Occipital lobe (tissue), 2 donors: ENCODE results near the gene LZTR1. TPM values are rescaled to one million over a fixed set of nuclear protein-coding genes. Genes with fewer than 3 reads are reported as not detected.

Experiments used
- DNase-seq: peaks from one replicate; lab custom pipeline; 2025; lab: John Stamatoyannopoulos, UW
- total RNA-seq: library from RNA; depleted of rRNA; stranded (reverse); fragments of >200 nt; gene quantifications from one replicate; pipeline ENCODE4 v1.2.3, GENCODE V29; 2014

LZTR1 gene
- total RNA-seq, 1 donor from 2014 or later = 49.3 TPM

DNA sequence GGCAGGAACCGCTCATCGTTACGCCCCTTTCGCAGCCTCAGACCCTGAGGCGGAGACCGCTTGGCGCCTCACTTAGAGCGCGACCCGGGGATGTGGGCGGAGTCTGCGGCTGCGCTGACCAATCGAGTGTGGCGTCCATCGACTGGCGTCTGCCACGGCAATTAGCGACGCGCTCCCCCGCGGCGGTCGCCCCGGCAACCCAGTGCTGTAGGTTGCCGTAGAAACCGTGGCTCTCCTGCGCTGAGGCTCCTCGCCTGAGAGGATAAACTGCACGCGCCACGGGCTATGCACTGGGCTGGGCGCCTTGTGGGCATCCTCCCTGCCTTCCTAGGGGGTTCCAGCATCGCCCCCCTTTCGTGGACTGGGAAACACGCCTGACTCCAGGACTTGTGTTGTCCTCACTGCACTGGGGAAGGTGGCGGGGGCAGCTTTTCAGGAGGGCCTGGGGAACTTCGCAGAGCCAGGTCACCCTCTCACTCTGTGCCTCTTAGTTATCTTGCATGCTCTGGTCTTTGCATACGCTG lies 32.2 kb downstream of the LZTR1 start:
- DNase-seq = peak; percentile 86

DNA sequence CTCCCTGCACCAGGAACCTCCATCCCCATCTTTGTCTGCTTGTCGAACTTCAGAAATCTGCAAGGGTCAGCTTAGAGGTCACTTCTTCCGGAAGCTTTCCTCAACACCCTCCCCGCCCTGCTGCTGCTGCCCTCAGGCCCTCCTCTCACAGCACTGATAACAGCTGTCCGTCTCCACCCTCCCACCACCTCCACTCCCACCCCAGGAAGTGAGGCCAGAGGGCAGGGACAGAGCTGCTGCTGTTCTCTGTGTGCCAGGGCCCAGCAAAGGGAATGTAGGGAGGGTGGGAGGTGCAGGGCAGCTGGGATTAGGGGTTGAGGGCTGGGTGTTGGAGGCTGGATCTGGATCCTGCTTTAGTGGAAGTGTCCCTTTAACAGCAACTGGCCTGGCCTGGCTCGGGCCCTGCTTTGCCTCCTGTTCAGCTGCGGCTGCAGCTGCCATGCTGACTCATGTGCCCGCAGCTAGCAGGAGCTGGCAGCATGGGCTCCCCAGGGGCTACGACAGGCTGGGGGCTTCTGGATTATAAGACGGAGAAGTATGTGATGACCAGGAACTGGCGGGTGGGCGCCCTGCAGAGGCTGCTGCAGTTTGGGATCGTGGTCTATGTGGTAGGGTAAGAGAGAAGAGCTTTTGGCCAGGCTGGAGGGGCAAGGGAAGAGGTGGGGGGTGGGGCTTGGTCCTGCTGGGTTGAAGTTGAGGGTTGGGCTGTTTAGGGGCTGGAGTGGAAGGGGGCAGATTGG lies 32.8 kb downstream of the LZTR1 start, which contains the start of gene P2RX6:
P2RX6 (plus strand) TSS at position 440 of the 740 bp plus-strand sequence; CDS start at position 450, 10 bp downstream.
- DNase-seq = peak; percentile 48

DNA sequence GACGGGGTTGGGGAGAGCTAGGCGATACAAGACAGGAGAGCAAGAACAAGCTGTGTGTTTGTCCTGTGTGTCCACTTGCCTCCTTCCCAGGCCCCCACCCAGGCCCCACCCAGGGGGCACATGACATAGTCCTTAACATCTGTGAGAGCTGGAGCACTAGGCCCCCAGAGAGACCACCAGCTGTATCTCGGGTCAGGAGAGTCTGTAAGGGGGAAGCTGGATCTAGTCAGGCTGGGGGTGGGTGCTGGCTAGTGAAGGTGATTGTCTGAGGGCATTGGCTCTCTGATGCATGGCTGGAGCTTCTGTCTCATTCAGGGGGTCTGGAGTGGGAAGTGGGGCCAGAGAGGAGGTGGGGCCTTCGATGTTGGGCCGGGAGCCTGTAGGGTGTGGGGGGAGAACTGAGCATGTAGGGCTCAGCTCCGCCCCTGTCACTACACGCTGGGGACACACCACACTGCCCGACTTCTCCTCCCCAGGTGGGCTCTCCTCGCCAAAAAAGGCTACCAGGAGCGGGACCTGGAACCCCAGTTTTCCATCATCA lies 33.4 kb downstream of the LZTR1 start:
- DNase-seq = no peak

DNA sequence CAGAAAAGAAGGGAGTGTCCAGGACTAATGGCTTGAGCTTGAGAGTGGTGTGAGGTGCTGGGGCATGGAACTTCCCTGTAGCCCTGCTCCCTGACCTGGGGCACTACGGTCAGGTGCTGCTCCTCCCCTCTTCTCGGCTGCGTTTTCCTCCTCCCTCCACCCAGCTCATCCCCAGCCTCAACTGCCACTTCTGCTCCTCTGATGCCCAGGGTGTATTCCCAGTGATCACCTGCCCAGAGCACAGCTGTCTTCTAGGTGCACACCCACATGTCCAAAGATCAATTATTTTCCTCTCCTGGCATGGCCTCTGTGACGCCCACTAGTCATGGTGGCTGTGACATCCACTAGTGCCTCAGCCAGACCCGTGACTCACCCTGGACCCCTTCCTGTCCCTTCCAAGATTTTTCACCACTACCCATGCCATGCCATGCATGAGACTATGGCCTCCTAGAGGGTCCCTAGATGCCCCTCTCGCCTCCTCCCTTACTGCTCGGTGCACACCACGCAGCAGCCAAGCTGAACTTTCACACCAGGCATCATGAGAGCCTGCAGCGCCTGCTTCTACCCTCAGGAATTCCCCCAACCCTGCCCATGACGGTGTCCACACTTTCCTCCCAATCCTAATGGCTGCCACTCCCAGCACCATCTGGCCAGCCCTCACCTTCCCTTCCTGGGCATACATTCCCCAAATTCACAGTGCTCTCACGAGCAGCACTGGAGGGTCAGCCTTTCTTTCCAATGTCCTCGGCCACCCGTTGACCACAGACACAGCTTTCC lies 34.7 kb downstream of the LZTR1 start:
- DNase-seq = no peak

DNA sequence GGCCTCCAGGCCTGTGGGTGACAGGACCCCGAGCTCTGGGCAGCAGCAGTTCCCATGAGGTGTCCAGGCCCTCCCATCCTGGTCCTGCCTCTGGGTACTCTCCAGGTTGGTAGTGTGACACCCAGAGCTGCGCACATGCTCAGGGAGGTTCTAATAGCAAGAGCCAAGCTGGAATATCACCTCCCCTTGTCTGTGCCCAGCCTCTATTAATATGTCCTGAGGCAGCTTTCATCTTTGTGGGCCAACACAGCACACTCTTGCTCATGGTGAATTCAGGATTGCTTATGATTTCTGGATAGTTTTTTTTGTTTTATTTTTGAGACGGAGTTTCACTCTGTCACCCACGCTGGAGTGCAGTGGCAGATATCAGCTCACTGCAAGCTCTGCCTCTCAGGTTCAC lies 36.2 kb downstream of the LZTR1 start:
- no peak for DNase-seq

DNA sequence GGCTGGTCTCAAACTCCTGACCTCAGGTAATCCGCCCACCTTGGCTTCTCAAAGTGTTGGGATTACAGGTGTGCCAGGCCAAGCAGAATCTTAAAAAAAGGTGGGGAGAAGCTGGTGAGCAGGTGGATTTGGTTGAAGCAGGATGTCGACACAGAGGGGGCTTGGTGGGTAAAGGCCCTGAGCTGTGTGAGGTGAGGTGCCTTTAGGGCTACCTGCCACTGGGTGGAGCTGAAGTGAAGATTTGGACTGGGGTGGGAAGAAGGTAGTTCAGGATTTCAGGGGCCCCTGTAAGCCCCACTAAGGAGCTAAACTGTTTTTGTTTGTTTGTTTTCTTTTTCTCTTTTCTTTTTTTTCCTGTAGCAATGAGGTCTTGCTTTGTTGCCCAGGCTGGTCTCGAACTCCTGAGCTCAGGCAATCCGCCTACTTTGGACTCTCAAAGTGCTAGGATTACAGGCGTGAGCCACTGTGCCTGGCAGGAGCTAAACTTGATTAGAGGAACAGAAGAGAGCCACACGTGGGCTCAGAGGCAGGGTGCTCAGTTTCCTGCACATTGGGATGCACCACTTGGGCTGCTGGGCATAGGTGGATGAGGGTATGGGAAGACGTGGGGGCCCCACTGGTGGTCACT lies 38.8 kb downstream of the LZTR1 start:
- DNase-seq = no peak

DNA sequence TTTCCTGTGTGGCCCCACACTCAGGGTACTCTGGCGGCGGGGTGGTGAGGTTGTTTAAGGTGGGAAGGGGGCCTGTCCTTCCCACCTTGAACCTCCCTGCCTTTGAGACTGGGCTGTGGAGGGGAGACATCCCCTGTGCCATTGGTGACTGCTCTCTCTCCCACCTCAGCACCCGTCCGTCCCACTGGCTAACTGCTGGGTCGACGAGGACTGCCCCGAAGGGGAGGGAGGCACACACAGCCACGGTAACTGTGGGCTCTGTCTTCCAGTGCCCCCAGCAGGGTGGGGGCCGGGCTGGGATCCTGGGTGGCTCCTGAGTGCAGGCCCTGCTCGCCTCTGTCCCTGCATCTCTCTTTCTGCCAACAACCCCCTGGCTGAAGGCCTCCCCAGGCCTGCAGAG lies 40.4 kb downstream of the LZTR1 start:
- DNase-seq = no peak

DNA sequence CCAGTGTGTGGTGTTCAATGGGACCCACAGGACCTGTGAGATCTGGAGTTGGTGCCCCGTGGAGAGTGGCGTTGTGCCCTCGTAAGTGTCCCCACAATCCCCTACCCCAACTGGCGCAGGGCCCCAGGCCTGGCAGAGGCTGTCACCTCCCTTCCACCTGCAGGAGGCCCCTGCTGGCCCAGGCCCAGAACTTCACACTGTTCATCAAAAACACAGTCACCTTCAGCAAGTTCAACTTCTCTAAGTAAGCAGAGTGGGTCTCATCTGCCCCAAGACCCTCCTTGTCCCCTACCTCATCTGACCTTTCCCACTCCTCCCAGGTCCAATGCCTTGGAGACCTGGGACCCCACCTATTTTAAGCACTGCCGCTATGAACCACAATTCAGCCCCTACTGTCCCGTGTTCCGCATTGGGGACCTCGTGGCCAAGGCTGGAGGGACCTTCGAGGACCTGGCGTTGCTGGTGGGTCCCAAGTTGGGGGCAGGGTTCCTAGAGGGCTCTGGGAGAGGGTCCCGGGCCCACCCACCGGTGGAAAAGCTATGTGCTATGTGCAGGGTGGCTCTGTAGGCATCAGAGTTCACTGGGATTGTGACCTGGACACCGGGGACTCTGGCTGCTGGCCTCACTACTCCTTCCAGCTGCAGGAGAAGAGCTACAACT lies 41.0 kb downstream of the LZTR1 start:
- DNase-seq = no peak

DNA sequence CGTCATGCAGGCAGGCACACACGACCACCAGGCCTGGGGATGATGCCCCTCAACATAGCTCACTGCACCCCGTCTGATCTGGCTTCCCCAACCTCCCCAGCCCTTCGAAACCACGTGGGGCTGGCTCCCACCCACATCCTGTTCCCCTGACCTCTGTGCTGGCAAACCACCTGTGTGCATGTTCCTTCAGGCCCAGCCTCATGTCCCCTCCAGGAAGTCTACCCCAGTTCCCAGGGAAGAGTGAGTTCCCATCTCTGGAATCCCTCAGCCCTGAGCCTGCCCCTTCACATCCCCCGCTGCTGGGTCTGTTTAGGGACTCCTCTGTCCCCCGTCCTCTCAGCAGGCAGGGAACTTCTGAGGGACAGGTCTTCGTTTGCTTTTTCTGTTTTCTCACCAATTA lies 43.2 kb downstream of the LZTR1 start:
- DNase-seq = no peak

DNA sequence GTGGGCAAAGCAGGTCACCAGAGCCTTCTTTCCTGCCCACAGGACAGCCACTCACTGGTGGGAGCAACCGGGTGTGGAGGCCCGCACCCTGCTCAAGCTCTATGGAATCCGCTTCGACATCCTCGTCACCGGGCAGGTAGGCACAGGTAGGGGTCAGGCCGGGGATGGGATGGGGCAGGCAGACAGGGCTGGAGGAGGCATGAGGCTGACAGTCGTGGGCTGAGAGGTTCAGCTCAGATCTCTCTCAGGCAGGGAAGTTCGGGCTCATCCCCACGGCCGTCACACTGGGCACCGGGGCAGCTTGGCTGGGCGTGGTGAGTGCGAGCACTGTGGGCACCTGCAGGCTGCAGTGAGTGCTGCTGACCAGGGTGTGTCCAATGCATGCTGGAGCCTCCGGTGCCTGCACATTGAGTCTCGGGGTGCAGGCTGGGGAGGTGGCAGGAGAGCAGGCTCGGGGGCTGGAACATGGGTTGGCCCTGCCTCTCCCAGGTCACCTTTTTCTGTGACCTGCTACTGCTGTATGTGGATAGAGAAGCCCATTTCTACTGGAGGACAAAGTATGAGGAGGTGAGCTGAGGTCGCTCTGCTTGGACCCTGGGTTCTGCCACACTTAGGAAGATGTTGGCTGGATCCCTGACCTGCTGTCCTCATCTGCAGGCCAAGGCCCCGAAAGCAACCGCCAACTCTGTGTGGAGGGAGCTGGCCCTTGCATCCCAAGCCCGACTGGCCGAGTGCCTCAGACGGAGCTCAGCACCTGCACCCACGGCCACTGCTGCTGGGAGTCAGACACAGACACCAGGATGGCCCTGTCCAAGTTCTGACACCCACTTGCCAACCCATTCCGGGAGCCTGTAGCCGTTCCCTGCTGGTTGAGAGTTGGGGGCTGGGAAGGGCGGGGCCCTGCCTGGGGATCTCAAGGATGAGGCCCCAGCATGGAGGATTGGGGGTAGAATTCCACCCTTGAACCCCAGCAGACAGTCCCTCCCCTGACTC lies 44.0 kb downstream of the LZTR1 start:
- no peak for DNase-seq

DNA sequence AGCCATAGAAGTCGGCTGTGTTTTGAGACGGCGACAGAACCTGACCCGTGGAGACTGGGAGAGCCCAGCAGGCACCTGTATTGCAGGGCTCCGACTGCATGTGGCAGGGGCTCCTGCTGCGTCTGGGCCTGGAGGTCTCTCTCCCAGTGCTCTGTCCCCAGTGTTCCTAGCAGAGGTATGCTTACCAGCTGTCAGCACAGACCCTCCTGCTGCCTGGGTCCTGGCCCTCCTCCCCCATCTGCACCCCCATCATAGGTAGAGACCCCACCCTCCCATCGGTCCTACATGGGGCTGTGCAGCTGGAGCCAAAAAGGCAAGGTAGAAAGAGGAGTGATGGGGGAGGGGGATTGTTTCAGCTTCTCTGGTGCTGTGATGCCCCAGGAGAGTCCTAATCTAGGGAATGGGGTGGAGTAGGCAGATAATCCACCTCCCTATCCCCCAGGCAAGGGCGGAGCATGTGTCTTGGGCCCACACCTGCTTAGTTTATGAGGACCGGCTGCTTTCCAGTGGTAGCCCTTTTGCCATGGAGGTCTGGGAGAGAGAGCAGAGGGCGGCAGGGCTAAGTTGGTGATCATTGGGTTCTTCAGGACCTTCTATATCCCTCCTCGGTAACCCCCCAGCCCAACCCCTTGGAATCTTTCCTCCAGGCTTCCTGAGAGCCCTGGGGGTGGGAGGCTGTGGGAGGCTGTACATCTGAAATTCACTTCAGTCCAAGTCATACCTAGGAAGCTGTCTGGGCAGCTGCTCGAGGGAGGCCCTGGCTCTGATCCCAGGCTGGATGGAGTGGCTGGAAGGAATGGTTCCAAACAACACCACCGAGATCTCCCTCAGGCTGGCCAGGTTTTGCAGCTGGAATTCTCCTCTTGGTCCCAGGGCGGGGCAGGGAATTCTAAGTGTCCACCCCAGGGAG lies 44.9 kb downstream of the LZTR1 start:
- DNase-seq = peak; percentile 44

DNA sequence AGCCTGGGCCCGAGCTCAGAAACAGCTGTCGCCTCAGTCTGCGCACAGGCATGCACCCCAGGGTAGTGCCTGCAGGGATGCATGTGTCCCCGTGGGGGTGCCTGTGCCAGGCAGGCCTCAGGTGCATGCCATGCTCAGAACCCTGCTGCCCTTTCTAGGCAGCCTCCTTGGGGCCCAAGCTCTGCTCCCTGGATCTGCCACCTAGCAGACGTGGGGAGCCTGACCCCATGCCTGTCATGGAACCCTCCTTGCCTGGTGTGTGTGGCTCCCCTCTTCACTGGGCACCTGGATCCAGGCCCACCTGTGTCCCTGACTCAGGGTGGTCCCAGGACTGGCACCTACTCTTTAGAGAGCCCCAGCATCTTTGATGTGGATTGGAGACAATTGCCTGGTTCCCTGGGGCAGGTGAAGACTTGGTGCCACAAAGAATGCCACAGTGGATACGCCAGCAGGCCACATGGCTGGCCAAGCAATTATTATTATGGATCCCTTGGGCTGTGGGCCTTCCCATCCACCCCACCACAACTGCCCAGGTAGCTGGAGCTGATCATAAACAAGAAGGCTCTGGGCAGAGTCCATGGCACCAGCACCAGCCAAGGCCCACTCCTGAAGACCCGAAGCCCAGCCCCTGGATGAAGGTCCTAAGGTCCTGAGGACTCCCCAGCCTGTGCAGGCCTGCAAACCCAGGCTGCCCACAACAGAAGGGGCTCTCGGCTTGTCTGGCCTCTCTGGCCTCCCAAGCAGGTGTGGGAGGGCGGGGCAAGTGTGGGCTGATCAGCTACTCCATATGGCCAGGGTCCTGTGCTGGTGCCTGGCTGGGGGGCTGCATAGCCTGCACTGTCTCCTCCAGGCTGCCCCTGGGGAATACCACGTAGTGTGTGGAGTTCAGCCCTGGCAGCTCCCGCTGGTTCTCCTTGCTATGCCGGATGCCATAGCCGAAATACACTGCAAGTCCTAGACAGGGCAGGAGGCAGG lies 46.5 kb downstream of the LZTR1 start:
- no peak for DNase-seq

DNA sequence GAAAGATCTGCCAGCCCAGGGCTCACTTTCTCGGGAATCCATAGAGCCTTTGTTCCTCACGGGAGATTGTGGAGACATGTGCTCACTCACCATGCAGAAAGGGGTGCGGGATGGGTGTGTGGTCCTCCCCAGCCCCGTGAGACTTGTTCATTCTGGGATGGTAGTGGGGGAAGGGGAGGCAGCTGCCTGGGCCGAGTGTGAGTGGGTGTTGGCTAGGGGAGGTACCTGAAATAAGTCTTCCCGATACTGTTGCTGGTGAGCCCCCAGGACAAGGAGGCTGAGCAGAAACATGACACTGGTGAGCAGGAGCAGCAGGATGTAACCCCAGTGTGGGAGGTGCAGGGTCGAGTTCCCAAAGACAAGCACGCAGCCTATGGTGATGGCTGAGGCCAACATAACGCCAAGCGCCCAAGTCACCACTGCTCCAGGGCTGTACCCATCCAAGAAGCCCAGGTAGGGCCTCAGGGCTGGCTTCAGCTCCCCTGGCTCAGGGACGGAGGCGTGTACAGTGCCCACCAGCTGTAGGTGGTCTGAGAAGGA lies 47.5 kb downstream of the LZTR1 start:
- DNase-seq = no peak

DNA sequence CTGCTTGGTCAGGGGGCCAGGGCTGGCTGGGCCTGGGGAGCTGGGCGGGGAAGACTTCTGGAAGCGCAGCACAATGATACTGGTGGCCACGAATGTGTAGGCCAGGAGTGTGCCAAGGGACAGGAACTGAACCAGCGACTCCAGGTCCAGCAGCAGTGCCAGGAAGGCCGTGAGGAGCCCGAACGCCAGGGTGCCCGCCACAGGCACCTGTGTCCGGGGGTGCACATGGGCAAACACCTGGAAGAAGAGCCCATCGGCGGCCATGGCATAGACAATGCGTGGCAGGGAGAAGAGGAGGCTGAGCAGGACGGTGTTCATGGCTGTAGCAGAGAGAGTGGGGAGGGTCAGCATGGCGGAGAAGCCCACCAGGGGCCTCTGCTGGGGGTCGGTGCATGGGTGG lies 47.9 kb downstream of the LZTR1 start:
- no peak for DNase-seq

DNA sequence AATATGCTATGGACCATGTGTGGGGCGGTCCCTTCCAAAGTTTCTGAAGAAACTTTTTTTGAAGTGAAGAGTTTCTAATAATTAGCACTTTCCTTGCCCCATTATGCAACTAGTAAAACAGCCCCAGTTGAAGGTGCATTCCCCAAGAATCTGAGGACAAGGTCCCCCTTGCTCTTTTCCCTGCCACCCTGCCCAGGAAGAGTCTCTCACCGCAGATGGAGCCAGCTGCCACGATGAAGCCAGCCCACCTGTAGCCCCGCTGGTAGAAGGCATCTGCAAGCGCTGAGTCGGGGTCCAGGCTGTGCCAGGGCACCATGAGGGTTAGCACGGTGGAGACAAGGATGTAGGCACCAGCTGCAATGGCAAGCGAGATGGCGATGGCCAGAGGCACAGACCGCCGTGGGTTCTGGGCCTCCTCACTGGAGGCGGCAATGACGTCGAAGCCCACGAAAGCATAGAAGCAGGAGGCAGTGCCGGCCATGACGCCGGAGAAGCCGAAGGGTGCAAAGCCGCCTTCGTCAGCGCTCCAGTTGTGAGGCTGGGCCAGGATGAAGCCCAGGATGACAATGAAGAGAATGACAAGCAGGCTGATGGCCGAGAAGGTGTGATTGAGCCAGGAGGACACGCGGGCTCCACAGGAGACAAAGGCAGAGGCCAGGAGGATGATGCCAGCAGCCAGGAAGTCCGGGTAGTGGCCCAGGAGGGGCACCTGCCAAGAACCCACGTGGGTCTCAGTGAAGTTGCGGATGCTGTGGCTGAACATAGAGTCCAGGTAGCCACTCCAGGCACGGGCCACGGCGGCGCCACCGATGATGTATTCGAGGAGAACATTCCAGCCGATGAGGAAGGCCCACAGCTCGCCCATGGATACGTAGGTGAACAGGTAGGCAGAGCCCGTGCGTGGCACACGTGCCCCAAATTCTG lies 48.8 kb downstream of the LZTR1 start:
- no peak for DNase-seq

DNA sequence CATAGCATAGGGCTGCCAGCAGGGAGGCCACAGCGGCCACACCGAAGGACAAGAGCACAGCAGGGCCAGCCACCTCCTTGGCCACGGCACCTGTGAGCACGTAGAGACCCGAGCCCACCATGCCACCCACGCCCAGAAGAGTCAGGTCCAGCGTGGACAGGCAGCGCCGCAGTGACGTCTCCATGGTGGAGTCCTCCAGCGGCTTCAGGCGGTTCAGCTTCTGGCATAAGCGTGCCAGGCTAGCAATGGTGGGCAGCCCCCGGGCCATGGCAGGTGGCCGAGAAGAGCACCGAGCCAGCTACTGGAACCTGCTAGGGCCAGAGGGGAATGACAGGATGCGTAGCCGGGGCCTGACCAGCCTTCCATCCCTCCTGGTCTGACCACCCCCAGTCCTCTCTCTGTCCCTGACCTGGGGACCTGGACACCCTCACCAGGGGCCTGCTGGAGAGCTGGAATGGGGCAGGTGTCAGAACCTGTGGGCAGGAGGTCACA lies 49.5 kb downstream of the LZTR1 start:
- no peak for DNase-seq
